Astrocyte of the spinal cord (primary cell): ENCODE data around the gene JMY.

Experiments
- DNase-seq: peaks from one replicate; pipeline ENCODE4 v3.0.0; 2011; ENCODE audit warnings: low read depth, low spot score
- H3K4me3 ChIP-seq: 2 replicates; pipeline ENCODE4 v1.5.1; 2011; ENCODE audit warnings: low read depth, mild to moderate bottlenecking, low read length, moderate library complexity
- in situ Hi-C: cut with HindIII; loops from 2 replicates; pipeline ENCODE4 v1.10.0; 2017; ENCODE audit warnings: low sequenced_read_pairs
- TF ChIP-seq, protein P1 (sequence below): IDR thresholded peaks from 2 replicates; pipeline ENCODE4 v1.5.1; 2012; ENCODE audit warnings: low read depth, mild to moderate bottlenecking, low read length, inconsistent platforms

JMY gene

GRCh38 chr5:79235634-79236361 lies at the start of gene JMY:
Gene JMY, plus strand, starts transcription at chr5:79236131. Its CDS starts 520 bp downstream, at chr5:79236651.
- TF ChIP-seq, protein P1, sequence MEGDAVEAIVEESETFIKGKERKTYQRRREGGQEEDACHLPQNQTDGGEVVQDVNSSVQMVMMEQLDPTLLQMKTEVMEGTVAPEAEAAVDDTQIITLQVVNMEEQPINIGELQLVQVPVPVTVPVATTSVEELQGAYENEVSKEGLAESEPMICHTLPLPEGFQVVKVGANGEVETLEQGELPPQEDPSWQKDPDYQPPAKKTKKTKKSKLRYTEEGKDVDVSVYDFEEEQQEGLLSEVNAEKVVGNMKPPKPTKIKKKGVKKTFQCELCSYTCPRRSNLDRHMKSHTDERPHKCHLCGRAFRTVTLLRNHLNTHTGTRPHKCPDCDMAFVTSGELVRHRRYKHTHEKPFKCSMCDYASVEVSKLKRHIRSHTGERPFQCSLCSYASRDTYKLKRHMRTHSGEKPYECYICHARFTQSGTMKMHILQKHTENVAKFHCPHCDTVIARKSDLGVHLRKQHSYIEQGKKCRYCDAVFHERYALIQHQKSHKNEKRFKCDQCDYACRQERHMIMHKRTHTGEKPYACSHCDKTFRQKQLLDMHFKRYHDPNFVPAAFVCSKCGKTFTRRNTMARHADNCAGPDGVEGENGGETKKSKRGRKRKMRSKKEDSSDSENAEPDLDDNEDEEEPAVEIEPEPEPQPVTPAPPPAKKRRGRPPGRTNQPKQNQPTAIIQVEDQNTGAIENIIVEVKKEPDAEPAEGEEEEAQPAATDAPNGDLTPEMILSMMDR, result no peak
- peak; percentile 77 for DNase-seq
- peak within 1 kb of the TSS; percentile 81 for H3K4me3 ChIP-seq
- in situ Hi-C loops, result no loop called here

DNA sequence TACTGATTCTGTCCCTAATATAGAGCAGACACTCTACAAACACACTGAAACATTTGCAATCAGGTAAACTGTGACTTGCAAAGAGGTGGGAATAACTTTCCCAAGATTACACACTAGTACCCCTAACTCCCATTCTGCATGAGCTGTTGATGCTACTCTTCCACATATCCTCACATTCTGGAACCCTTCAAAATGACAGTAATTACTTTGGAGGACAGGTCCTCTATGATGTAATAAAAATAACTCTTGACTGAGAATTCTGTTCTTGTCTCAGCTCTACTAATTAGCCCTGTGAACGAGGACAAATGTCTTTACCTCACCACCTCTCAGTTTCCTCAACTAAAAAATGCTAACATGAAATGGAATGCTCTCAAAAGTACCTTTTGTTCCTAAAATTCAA lies 49.5 kb upstream of the JMY start:
- in situ Hi-C loops, result no loop called here
- TF ChIP-seq, protein P1, result no peak
- H3K4me3 ChIP-seq, result no peak overlapping the region
- DNase-seq, result no peak

- TF ChIP-seq, protein P1, result no peak
- H3K4me3 ChIP-seq, result no peak overlapping the region
- in situ Hi-C loops, result no loop called here
- DNase-seq, result no peak
These were observed 46.3 kb upstream of the JMY start for GRCh38 chr5:79189439-79190234.

- TF ChIP-seq, protein P1, result no peak
- no peak overlapping the region for H3K4me3 ChIP-seq
- in situ Hi-C loops, result no loop called here
- no peak for DNase-seq
These were observed 45.7 kb upstream of the JMY start for GRCh38 chr5:79190235-79190529.

- no peak overlapping the region for H3K4me3 ChIP-seq
- no peak for DNase-seq
- TF ChIP-seq, protein P1, result no peak
- in situ Hi-C loops, result no loop called here
These were observed 44.5 kb upstream of the JMY start for GRCh38 chr5:79191457-79191856.

DNA sequence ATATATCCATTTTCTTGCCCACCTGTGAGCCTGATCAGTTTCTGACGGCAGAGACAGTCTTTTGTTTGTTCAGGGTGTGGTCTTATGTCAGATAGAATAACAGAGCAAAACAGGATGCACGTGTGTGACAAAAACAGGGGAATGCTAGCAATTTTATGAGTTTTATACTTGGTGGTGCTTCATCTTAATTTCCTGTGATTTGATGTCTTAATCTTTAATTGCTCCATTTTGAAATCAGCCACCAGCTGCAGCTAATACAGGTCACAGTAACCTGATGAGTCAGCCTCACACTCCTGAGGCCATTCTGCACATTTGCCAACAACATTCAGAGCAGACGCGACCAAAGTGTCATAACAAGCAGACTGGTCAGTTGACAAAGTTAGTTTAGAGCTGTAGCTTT lies 42.3 kb upstream of the JMY start:
- TF ChIP-seq, protein P1, result no peak
- in situ Hi-C loops, result no loop called here
- no peak for DNase-seq
- no peak overlapping the region for H3K4me3 ChIP-seq
